K562 (cell line): ENCODE results near the gene TTC33. TPM values are rescaled to one million over a fixed set of nuclear protein-coding genes. Genes with fewer than 3 reads are reported as not detected.
A peak's percentile ranks its signal among the peaks of the same experiment; 100 is the strongest.

Experiments
- ARID3A ChIP-seq: IDR thresholded peaks from 2 replicates; pipeline ENCODE4 v1.6.1; 2012; ENCODE audit warnings: low read depth, low read length, improper control_type of control experiment, borderline replicate concordance
- CREB3 ChIP-seq: fragments of 450-650 bp; conservative IDR thresholded peaks from 2 replicates; pipeline ENCODE4 v1.6.1; 2016; ENCODE audit warnings: missing genetic modification characterization, low read depth, mild to moderate bottlenecking, missing compliant biosample characterization, moderate library complexity
- FOXJ2 ChIP-seq: fragments of 200-800 bp; sonication (Bioruptor generic); IDR thresholded peaks from 2 replicates; pipeline ENCODE4 v1.6.1; 2016; ENCODE audit warnings: missing genetic modification characterization, missing compliant biosample characterization
- FOXK1 ChIP-seq: sonication (generic); formaldehyde crosslinking; IDR thresholded peaks from 2 replicates; pipeline ENCODE4 v1.8.0; 2022; ENCODE audit warnings: missing genetic modification reagents, mild to moderate bottlenecking, borderline replicate concordance
- ZNF146 ChIP-seq: IDR thresholded peaks from one replicate; pipeline ENCODE4 v1.6.1; 2018; ENCODE audit warnings: missing compliant biosample characterization; ENCODE audit not compliant: unreplicated experiment
- polyA plus RNA-seq, 8 experiments: library from polyadenylated mRNA; depleted of rRNA in 4 of 8; stranded (reverse) in 5 of 8; unstranded in 3 of 8; fragments of >200 nt; fragmentation: Nextera tagmentation in 2 of 8; fragmentation: Illumina TruSeq in 1 of 8; extraction: Ambion mirVana in 2 of 8; extraction: Trizol in 1 of 8; gene quantifications; 2 replicates each; pipeline versions ENCODE4 v1.2.1 to v1.2.3, GENCODE V29; 2011 to 2014; ENCODE audit warnings: inconsistent platforms in 1 of 8, missing spikeins in 1 of 8
- total RNA-seq, 7 experiments: library from RNA; depleted of rRNA in 6 of 7; stranded (reverse); fragments of >200 nt in 6 of 7; fragmentation: Illumina TruSeq in 2 of 7; extraction: Trizol in 2 of 7; gene quantifications; 2 replicates each; pipeline versions ENCODE4 v1.2.1 to v1.2.3, GENCODE V29; 2011 to 2021; ENCODE audit warnings: low replicate concordance in 1 of 7
- TF ChIP-seq, protein P1 (sequence below), 2 experiments: fragments of 450-650 bp; conservative IDR thresholded peaks; 2 replicates each; pipeline ENCODE4 v1.6.1; 2017; ENCODE audit warnings: mild to moderate bottlenecking in 2 of 2, moderate library complexity in 2 of 2

TTC33 gene
- total and polyA plus RNA-seq, 9 of the 15 experiments (the other 6 are each of a cell fraction or from before 2014, with no cell fraction given), result 11.5 to 24.9 (median 21.1) TPM

DNA sequence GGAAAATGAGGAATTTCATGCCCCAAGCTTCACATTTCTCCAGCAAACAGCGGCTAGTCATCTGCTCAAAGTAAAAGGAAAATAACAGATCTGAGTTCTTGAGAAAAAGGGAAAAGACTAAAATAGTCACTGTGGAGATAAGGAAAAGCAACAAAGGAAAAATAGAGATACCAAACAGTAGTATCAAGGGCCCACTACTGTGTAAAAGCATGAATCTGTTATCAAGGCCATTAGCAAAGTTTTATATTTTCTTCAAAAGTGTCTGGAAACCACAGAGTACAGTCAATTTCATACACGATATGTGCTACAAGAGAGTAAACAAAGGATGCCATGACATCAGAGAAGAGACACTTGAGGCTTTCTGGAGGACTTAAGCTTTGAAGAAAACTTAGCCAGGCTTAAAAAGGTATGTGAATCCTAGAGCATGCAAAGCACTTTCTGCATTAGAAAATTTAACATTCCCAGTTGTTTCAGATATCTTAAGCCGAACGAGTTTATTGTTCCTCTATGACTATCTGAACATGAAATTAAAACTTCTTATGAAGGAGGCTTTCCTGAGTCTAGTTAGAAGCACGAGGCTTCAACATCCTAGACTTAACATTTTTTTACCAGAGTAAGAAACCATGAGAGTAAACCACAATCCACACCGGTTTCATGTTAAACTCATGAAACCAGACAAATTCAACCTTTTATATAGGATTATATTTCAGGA, 1.2 kb downstream of the TTC33 start (continued):
- TF ChIP-seq CREB3 (tag) (peak; percentile 42; the same call in 1 of the 2 replicates), FOXJ2 (tag) (0 out of 2 replicates have a peak, but pooled peaks have one; percentile 21), ZNF146 (CRISPR knock-in tag) (no peak), ARID3A (0 out of 2 replicates have a peak, but pooled peaks have one; percentile 16), FOXK1 (no peak)
- TF ChIP-seq, protein P1, sequence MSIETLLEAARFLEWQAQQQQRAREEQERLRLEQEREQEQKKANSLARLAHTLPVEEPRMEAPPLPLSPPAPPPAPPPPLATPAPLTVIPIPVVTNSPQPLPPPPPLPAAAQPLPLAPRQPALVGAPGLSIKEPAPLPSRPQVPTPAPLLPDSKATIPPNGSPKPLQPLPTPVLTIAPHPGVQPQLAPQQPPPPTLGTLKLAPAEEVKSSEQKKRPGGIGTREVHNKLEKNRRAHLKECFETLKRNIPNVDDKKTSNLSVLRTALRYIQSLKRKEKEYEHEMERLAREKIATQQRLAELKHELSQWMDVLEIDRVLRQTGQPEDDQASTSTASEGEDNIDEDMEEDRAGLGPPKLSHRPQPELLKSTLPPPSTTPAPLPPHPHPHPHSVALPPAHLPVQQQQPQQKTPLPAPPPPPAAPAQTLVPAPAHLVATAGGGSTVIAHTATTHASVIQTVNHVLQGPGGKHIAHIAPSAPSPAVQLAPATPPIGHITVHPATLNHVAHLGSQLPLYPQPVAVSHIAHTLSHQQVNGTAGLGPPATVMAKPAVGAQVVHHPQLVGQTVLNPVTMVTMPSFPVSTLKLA (conservative IDR thresholded peaks at IDR 0.05), result peak in 1 of 2 experiments; percentile 22; a peak in 2 of 4 replicates
